ENCODE measurements around the gene DBNL.

DNA sequence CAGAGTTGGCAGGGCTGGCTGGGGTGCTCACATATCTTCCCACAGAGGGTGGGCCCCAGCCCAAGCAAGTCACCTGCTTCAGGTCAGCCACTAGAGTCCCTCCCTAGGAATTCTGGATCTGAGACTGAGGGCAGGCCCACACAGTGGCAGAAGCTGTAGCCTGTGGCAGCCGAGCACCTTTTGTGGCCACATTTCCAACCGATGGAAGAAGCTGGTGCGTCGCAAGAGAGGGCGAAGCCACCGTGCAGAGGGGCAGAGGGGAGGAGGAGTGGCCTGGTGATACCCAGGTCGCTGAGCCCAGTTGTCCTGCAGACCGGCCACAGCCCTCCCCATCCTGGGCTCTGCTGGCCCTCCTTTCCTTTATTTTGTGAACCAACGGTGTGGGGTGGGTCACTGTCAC is 32.6 kb downstream of the DBNL start:
- TF ChIP-seq, protein P1, sequence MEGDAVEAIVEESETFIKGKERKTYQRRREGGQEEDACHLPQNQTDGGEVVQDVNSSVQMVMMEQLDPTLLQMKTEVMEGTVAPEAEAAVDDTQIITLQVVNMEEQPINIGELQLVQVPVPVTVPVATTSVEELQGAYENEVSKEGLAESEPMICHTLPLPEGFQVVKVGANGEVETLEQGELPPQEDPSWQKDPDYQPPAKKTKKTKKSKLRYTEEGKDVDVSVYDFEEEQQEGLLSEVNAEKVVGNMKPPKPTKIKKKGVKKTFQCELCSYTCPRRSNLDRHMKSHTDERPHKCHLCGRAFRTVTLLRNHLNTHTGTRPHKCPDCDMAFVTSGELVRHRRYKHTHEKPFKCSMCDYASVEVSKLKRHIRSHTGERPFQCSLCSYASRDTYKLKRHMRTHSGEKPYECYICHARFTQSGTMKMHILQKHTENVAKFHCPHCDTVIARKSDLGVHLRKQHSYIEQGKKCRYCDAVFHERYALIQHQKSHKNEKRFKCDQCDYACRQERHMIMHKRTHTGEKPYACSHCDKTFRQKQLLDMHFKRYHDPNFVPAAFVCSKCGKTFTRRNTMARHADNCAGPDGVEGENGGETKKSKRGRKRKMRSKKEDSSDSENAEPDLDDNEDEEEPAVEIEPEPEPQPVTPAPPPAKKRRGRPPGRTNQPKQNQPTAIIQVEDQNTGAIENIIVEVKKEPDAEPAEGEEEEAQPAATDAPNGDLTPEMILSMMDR (IDR thresholded peaks at IDR 0.05) = no peak
- TF ChIP-seq POLR2AphosphoS5 (IDR thresholded peaks at IDR 0.05; ENCODE audit: insufficient read depth in 1 of 2, low read depth in 1 of 2) = no peak
